Measurements from ENCODE around the gene DNMT3L. TPM values are rescaled to one million over a fixed set of nuclear protein-coding genes. Genes with fewer than 3 reads are reported as not detected.

The DNMT3L gene
- total RNA-seq, 1 experiment from 2014 or later: not detected

GRCh38 chr21:44281801-44282200 is 20.1 kb upstream of the DNMT3L start (continued):
- TF ChIP-seq ZNF425 (CRISPR knock-in tag; conservative IDR thresholded peaks at IDR 0.05): no peak

DNA sequence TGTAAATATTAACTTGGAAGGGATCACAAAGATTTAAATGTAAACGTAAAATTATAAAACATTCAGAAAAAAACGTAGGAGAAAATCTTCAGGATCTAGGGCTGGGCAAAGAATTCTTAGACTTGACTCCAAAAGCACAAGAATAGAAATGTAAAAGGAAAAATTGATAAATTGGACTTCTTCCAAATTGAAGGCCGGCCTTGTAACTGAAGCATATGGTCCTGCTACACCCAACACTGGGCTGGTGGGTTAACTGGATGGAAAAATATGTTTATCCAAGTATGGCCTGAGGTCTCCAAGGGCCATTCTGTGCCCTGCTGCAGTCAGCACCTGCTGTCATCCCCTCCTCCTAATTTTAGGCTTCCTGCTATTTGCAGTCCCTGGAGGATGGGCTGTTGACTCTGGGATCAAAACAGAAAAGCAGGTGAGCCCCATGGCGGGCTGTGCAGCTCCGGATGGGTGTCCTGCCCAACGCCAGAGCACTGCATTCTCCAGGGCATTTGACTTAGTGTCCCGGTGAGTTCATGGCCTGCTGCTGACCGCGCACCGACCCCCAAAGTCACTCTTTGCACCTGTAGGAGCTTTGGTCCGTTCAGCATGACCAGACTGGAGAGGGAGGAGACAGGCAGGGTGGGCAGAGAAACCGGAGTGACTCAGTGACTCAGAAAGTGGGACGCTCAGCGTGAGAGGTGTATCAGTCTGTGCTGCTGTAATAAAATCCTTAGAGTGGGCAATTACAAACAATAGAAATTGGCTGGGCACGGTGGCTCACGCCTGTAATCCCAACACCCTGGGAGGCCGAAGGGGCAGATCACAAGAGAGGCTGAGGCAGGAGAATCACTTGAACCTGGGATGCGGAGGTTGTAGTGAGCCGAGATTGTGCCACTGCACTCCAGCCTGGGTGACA is 17.9 kb upstream of the DNMT3L start:
- ChIA-PET POLR2A (no interaction called here), CTCF (interaction anchor here (1.0 kb wide), 1 partner anchor 17 kb away, joined by 3 read pairs; no protein-coding TSS in a partner anchor)
- TF ChIP-seq, protein P1, sequence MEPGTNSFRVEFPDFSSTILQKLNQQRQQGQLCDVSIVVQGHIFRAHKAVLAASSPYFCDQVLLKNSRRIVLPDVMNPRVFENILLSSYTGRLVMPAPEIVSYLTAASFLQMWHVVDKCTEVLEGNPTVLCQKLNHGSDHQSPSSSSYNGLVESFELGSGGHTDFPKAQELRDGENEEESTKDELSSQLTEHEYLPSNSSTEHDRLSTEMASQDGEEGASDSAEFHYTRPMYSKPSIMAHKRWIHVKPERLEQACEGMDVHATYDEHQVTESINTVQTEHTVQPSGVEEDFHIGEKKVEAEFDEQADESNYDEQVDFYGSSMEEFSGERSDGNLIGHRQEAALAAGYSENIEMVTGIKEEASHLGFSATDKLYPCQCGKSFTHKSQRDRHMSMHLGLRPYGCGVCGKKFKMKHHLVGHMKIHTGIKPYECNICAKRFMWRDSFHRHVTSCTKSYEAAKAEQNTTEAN (CRISPR knock-in tag; IDR thresholded peaks at IDR 0.05): no peak
- TF ChIP-seq GRHL2 (CRISPR knock-in tag; IDR thresholded peaks at IDR 0.05; ENCODE audit: insufficient replicate concordance, severe bottlenecking): no peak
- TF ChIP-seq, protein P2, sequence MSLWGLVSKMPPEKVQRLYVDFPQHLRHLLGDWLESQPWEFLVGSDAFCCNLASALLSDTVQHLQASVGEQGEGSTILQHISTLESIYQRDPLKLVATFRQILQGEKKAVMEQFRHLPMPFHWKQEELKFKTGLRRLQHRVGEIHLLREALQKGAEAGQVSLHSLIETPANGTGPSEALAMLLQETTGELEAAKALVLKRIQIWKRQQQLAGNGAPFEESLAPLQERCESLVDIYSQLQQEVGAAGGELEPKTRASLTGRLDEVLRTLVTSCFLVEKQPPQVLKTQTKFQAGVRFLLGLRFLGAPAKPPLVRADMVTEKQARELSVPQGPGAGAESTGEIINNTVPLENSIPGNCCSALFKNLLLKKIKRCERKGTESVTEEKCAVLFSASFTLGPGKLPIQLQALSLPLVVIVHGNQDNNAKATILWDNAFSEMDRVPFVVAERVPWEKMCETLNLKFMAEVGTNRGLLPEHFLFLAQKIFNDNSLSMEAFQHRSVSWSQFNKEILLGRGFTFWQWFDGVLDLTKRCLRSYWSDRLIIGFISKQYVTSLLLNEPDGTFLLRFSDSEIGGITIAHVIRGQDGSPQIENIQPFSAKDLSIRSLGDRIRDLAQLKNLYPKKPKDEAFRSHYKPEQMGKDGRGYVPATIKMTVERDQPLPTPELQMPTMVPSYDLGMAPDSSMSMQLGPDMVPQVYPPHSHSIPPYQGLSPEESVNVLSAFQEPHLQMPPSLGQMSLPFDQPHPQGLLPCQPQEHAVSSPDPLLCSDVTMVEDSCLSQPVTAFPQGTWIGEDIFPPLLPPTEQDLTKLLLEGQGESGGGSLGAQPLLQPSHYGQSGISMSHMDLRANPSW (CRISPR knock-in tag; conservative IDR thresholded peaks at IDR 0.05; ENCODE audit: low read depth): no peak
- Mint-ChIP-seq H3K4me1 (peaks cover 21% of the 10 kb centered on the region), H3K36me3 (no peaks in the 10 kb centered on the region), H3K4me3 (no peak overlapping the region), H3K27me3 (ENCODE audit: low read depth) (peaks cover 13% of the 10 kb centered on the region), H3K9me3 (no peaks in the 10 kb centered on the region), H3K27ac (no peak overlapping the region)
- ATAC-seq (no peak), DNase-seq (ENCODE audit: low spot score) (no peak)

DNA sequence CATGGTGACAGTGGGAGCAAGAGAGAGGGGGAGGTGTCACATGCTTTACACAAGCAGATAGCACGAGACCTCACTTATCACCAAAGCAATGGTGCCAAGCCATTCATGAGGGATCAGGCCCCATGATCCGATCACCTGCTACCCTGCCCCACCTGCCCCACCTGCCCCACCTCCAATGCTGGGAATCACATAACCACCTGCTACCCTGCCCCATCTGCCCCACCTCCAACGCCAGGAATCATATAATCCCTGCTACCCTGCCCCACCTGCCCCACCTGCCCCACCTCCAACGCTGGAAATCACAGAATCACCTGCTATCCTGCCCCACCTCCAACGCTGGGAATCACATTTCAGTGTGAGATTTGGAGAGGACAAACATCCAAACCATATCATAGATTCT is 13.3 kb upstream of the DNMT3L start:
- ATAC-seq: no peak
- no peak for TF ChIP-seq MAX (CRISPR knock-in tag; IDR thresholded peaks at IDR 0.05)
- no peak for TF ChIP-seq ZNF396 (CRISPR knock-in tag; IDR thresholded peaks at IDR 0.05; ENCODE audit: borderline replicate concordance)
- TF ChIP-seq ZNF425 (CRISPR knock-in tag; conservative IDR thresholded peaks at IDR 0.05): no peak
- TF ChIP-seq IRF2 (CRISPR knock-in tag; IDR thresholded peaks at IDR 0.05; ENCODE audit: borderline replicate concordance, low read depth): no peak
- TF ChIP-seq, protein P1 (CRISPR knock-in tag; IDR thresholded peaks at IDR 0.05): no peak
- no peak for TF ChIP-seq TEAD4 (CRISPR knock-in tag; IDR thresholded peaks at IDR 0.05)
- no peak for TF ChIP-seq HMGA2 (CRISPR knock-in tag; IDR thresholded peaks at IDR 0.05)
- no peak for TF ChIP-seq ELF4 (CRISPR knock-in tag; IDR thresholded peaks at IDR 0.05; ENCODE audit: low read depth)
- no peak for TF ChIP-seq MXD4 (CRISPR knock-in tag; IDR thresholded peaks at IDR 0.05; ENCODE audit: borderline replicate concordance)
- TF ChIP-seq ZNF671 (CRISPR knock-in tag; IDR thresholded peaks at IDR 0.05): no peak
- no peak for TF ChIP-seq ATF1 (CRISPR knock-in tag; IDR thresholded peaks at IDR 0.05)
- no peak for TF ChIP-seq ATF6 (CRISPR knock-in tag; IDR thresholded peaks at IDR 0.05)
- TF ChIP-seq NR2C2 (CRISPR knock-in tag; IDR thresholded peaks at IDR 0.05): no peak

More for the DNA sequence above, 13.3 kb upstream of the DNMT3L start:
- POLR2A ChIA-PET: no interaction called here
- peaks cover 4% of the 10 kb centered on the region; the same call in 1 of the 2 replicates for H3K27me3 Mint-ChIP-seq (ENCODE audit: low read depth)
- no peak overlapping the region for H3K27ac Mint-ChIP-seq
- H3K4me1 Mint-ChIP-seq: no peaks in the 10 kb centered on the region
- no peaks in the 10 kb centered on the region for H3K36me3 Mint-ChIP-seq
- CTCF ChIA-PET: no interaction called here
- no peak overlapping the region for H3K4me3 Mint-ChIP-seq
- no peaks in the 10 kb centered on the region for H3K9me3 Mint-ChIP-seq
- no peak for DNase-seq (ENCODE audit: low spot score)

Measured in WTC11 (cell line).